Measurements from ENCODE around the gene KCNK13.
"Not testable (repeated sequence)": the region's sequence is repeated elsewhere in the genome, so short reads cannot be mapped to it uniquely, and the experiment has no call there.

Gene KCNK13

GRCh38 chr14:90061685-90062126 is at the start of gene KCNK13:
KCNK13 (plus strand) TSS chr14:90061994; CDS start chr14:90062206, 212 bp downstream.
- ATAC-seq = no peak

DNA sequence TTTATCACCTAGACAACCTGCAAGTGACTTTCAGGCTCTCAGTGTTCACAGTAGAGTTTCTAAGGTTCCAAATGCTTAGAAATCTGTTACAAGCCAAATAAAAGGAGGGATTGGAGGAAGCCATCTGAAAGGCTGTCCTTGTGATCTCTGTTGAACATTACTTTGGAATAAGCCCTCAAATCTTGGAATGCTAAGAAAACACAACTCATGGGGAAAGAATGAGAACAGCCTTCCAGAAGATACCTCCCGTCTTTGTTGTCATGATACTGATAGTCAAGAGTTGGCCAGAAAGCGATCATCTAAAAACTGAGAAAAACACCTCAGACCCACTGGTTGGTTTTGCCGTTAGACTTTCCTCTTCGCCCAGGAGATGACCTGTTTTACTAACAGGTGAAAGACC is 44.4 kb upstream of the KCNK13 start:
- ATAC-seq = no peak
- no peak for DNase-seq

More at GRCh38 chr14:90061685-90062126, at the start of gene KCNK13:
- DNase-seq = peak; percentile 10

GRCh38 chr14:90019824-90020523 is 41.8 kb upstream of the KCNK13 start:
- no peak for DNase-seq
- no peak for ATAC-seq

GRCh38 chr14:90023176-90023896 is 38.5 kb upstream of the KCNK13 start:
- DNase-seq = no peak
- no peak for ATAC-seq

DNA sequence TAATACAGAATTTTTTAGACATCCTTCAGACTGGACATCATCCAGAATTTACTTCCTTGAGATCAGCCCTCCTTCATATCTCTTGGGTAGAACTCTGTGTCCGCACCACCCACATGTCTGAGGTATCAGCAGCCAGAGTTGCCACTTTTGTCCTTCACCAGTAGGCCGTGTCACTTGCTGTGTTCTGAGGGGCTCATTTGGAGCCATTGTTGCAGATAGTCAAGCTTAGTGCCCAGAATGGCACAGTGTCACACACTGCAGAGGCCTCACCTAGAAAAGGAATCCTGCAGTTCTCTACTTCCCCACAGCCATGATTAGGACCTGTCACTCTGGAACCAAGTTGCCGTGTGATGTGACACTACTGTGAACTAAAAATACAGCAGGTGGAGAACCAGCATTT is 36.9 kb upstream of the KCNK13 start:
- ATAC-seq (no peak), DNase-seq (no peak)

DNA sequence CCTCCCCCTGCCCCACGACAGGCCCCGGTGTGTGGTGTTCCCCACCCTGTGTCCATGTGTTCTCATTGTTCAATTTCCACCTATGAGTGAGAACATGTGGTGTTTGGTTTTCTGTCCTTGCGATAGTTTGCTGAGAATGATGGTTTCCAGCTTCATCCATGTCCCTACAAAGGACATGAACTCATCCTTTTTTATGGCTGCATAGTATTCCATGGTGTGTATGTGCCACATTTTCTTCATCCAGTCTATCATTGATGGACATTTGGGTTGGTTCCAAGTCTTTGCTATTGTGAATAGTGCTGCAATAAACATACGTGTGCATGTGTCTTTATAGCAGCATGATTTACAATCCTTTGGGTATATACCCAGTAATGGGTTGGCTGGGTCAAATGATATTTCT is 35.2 kb upstream of the KCNK13 start:
- not testable (repeated sequence) for ATAC-seq, DNase-seq

DNA sequence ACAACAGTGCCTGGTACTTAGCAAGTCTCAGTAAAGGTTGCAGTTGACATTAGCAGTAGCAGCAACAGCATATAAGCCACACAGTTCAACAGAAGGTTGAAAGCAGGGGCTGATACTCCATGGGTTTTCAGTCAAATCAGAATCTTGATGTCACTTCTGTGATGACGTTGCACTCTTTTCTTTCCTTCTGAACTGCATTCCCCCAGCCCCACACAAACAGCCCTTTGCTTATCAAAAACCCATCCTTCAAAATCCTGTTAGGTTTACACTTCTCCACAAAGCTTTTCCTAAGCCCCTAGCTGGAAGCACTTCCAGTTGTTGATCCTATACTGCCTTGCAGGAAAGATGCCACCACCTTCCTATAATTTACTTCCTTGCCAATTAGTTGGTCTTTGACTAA is 34.0 kb upstream of the KCNK13 start:
- no peak for ATAC-seq
- DNase-seq = no peak

DNA sequence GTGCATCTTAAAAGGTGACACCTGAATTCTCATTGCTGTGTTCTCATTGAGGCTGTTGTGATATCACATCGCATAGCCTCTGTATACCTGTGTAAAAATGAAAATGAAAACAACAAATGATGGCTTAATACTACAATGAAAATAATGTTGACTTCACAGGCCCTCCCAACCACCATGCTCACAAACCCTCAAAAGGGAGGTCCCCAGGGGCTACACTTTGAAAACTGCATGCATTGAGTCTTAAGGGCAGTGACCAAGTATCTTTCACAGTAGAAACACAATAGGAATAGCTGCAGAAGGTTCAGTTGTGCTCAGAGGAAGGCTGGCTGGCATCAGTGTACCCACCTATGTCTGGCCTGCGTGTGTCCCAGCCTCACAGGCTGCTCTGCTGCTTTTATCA is 27.6 kb upstream of the KCNK13 start:
- ATAC-seq = no peak
- no peak for DNase-seq

GRCh38 chr14:90034835-90035525 is 26.8 kb upstream of the KCNK13 start:
- no peak for ATAC-seq
- no peak for DNase-seq

GRCh38 chr14:90039253-90040010 is 22.4 kb upstream of the KCNK13 start:
- ATAC-seq (no peak), DNase-seq (no peak)

DNA sequence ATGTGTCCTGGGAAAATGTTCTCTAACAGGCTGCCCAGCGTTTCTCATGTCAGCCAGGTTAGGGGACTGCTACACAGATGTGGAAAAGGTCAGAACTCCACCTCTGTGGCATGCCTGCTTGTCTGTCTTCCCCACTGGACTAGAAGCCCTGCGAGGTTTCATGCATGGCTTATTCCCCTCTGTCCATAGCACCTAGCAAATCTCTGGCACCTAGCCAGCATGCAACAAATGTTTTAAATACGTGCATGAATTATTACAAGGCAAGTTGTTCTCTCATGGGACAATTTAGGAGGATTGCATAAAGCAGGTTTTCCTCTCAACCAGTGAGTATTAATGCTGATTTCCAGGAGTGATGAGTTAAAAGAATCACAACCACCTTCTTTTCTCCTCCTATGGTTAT is 21.4 kb upstream of the KCNK13 start:
- no peak for DNase-seq
- ATAC-seq = no peak

- ATAC-seq = no peak
- DNase-seq = no peak
These were observed 19.1 kb upstream of the KCNK13 start for GRCh38 chr14:90042496-90043252.

DNA sequence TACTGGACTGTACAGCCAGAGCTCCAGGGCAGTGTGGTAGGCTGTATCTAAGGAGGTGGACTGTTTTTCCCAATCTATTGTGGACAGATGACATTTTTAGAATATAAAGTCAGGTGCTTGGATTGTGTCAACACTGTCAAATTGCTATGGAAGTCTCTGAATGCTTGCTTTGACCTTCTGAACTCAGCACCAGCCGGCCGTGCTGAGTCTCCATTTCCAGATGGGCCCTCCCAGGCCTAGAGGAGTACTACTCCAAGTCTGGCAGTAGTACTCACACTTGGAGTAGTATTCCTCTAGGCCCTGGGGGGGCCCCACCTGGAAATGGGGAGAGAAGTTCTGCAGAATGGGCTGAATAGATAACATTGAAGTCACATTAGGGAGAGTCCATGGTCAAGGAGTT is 16.2 kb upstream of the KCNK13 start:
- DNase-seq (no peak), ATAC-seq (no peak)

DNA sequence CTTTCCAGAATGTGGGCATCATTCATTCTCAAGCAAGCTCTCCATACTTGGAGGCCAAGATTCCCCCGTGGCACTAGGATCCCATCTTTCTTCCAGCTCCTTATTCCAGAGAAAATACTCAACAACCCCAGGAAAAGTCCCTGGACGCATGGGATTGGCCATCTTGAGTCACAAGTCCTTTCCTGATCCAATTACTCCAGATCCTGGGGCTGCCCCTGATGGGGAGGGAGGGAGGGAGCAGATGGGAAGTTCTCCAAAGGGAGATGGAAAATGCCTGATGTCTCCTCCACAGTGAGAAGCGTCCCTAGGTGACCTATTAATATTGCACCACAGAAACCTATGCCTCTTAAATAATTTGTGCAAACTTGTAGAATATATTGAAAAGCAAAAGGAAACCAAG is 12.4 kb upstream of the KCNK13 start:
- DNase-seq (no peak), ATAC-seq (no peak)

DNA sequence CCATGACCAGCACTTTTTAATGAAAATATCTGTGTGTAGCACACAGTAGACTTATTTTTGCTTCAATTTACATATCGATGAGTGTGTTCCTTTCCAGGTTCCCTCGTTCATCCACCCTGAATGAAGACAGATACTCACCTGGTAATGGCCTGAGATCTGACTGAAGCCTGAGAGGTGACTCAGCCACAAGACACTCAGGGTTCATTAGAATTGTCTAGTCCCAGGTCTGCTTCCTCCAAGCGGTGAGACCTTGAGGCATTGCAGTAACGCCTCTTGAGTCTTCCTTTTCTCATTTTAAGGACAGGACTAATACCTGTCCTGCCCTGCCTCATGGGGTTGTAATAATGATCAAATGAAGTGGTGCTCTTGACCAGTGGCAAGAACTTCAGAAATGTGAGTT is 11.5 kb upstream of the KCNK13 start:
- DNase-seq = no peak
- ATAC-seq = no peak

DNA sequence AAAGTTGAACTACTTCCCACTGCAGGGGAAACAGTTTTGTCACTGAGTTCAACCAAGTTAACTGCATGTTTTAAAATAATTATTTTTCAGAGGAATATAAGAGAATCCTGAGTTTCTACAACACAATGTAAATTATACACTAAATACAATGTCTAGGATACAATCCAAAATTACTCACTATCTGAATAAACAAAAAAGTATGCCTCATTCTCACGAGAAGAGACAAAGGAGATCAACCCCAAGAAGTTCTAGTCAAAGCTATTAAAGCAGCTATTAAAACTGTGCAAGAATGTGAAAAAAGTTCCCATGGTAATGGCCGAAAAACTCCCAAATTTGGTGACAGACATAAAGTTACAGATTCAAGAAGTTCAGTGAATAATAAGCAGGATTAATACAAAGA is 8.8 kb upstream of the KCNK13 start:
- DNase-seq = no peak

DNA sequence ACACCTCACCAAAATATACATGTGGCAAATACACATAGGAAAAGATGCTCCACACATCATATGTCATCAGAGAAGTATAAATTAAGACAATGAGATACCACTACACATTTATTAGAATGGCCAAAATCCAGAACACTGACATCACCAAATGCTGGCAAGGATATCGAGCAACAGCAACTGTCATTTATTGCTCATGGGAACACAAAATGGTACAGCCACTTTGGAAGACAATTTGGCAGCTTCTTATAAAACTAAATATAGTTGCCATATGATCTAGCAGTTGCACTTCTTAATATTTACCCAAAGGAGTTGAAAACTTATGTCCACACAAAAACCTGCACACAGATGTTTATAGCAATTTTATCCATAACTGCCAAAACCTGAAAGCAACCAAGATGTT is 7.0 kb upstream of the KCNK13 start:
- no peak for ATAC-seq

More for the DNA sequence above, 8.8 kb upstream of the KCNK13 start:
- ATAC-seq = no peak

DNA sequence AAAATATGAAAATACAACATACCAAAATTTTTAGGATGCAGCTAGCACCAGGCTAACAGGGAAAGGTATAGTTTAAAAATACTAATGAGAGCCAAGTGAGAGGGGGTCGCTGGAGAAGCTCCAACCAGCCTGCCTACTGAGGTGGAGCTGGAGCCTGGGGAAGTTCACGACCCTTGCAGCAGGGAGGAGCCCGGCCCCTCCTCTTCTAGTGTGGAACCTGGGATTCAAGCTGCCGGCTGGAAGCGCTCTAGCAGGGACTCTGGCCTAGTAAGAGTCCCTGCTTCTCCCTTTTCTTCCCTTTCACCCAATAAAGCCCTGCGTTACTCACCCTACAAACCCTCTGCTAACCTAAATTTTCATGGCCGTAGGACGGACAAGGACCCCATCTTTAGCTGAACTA is 5.0 kb upstream of the KCNK13 start:
- DNase-seq (no peak), ATAC-seq (no peak)

More for the DNA sequence above, 7.0 kb upstream of the KCNK13 start:
- no peak for DNase-seq

- ATAC-seq = no peak
These were observed 2.8 kb upstream of the KCNK13 start for GRCh38 chr14:90058876-90059458.

GRCh38 chr14:90060312-90060964 is 1.4 kb upstream of the KCNK13 start:
- peak; percentile 81 for ATAC-seq
- DNase-seq = peak; percentile 65

More at GRCh38 chr14:90058876-90059458, 2.8 kb upstream of the KCNK13 start:
- no peak for DNase-seq

Measured in stimulated activated naive CD8-positive, alpha-beta T cell treated with anti-CD3 and anti-CD28 coated beads, Interleukin-15, Interleukin-2, amounts not matched to agents 100 U/mL and 50 U/mL, for 24 hours (primary cell).